Effector CD4-positive, alpha-beta T cell (primary cell): ENCODE data around the gene EXOC6B.

ENCODE experiments used
- DNase-seq: peaks from one replicate; pipeline ENCODE4 v3.0.0-alpha.2; 2020

The EXOC6B gene

DNA sequence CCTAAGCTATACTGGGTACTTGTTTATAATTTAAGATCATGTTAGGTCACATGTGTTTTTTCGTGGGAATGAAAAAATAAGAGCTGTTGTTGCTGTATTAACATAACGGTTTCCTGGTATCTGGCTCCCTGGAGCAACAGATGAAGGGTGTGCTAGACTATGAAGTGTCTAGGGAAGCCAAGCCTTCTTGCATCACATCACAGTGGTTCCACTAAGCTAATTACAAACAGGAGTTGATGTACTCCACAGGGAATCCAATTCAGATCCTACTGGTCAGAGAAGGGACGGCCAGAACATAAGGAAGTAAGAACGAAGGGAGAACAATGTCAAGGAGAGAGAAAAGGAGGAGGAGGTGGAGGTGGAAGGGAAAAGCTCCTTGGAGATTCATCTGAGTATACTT is 485.2 kb downstream of the EXOC6B start:
- no peak for DNase-seq

DNA sequence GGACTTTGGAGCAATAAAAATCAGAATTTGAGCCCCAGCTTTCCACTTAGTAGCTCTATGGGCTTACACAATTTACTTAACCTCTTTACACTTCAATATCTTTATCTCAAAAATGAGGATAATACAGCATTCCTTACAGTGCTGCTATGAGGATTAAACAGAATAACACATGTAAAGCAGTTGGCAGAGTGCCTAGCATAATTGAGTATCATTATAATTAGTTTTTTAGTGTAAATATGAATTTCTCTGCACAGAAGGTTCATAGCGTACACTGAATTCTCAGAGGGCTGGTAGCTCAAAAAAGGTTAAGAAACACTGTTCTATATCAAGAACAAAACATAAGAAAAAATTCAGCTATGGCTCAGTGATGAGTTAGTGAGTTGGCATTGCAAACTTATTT is 487.8 kb downstream of the EXOC6B start:
- no peak for DNase-seq

- DNase-seq: no peak
Observed at GRCh38 chr2:72332720-72333119, 493.1 kb downstream of the EXOC6B start.

GRCh38 chr2:72330652-72331051 is 495.2 kb downstream of the EXOC6B start:
- no peak for DNase-seq

DNA sequence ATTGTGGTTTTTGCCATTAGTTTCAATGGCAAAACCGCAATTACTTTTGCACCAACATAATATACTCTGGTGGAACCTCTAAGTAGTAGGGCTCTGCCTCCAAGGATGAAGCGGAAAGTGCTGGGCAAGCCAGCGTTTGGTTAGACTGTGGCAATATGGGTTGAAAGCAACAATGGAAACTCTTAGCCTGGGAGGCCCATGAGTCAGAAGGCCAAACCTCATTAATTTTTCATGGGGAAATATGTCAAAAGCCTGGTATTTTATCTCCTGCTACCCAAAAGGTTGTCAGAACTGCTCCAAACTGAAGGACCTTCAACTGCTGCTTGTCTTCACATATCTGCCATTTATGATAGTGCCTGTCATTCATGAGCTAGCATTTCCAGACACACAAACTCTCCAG is 499.1 kb downstream of the EXOC6B start:
- no peak for DNase-seq

DNA sequence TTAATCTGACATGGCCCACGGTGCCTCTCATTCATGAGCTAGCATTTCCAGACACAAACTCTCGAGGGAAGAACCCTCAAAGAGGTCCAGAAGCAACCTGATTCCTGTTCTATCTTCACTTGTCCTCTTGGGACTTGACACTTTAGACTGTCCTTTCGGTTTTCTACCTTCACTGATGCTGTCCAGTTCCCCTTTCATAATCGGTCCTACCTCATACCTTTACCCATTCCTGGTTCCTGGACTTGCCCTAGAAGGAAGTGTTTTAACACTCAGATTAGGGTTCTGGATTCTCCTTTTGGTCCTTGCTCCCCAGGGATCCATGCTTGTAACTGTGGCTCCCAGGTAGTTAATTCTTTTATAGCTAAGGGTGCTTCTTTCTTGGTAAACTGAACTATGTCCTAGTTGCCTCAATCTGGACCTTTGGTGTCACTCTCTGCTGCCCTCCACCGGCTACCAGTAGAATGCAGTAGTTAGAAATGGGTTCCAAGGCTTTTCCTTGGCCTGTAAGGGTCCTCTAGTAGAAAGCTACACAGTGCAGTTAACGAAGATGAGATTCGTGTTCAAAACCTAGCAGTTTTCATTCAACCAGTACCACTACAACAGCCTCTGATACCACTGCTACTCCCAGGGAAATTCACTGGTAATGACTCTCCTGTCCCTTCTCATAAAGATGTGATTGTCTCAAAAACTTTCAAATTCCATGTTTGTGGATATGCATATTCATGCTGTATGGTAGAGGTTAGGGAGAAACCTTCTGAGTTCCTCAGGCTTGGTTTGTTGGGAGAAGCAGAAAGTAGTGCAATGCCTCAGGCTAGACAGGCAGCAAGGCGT is 500.0 kb downstream of the EXOC6B start:
- DNase-seq: no peak

DNA sequence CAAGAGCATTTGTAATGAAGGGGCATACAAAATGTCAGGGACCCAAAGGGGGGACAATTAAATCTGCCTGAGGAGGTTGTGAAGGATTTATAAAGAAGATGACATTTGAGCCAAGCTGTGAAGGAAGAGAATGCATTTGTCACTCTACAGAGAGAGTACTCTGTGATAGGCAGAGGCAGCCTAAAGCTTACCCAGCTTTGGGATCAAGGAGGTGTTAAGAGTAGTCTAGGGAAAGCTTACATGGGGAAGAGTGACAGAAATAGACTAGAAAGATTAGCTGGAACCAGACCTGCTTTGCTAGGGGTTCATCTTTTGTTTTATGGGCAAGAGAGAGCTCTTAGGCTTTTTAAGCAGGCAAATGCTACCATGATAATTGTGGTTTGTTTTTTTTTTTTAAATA is 509.1 kb downstream of the EXOC6B start:
- no peak for DNase-seq

DNA sequence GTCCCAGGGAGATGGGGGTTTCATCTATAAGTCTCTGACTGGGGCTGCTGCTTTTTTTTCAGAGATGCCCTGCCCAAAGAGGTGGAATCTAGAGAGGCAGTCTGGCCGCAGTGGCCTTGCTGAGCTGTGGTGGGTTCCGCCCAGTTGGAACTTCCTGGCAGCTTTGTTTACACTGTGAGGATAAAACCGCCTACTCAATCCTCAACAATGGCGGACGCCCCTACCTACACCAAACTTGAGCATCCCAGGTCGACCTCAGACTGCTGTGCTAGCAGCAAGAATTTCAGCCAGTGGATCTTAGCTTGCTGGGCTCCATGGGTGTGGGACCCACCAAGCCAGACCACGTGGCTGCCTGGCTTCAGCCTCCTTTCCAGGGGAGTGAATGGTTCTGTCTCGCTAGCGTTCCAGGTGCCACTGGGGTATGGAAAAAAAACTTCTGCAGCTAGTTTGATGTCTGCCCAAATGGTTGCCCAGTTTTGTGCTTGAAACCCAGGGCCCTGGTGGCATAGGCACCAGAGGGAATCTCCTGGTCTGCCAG is 525.6 kb downstream of the EXOC6B start:
- no peak for DNase-seq

DNA sequence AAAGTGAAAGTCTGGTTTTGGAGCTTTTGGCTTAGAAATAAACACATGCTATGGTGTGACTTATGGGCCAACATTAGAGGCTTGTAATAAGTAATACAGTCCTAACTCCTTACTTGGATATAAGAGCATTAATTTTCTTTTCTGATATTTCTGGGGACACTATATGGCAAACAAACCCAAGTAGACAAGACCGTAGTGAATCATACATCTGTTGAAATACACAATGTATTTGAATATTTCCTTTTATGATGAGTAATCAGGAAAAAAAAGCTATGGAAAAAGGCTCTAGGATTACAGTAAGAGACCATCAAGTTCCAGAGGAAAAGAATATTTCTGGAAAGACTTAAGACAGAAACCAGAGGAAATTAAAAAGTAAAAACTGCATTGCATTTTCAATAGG is 532.2 kb downstream of the EXOC6B start:
- no peak for DNase-seq

GRCh38 chr2:72292433-72292832 is 533.4 kb downstream of the EXOC6B start:
- no peak for DNase-seq

- no peak for DNase-seq
Observed at GRCh38 chr2:72291059-72291458, 534.8 kb downstream of the EXOC6B start.

DNA sequence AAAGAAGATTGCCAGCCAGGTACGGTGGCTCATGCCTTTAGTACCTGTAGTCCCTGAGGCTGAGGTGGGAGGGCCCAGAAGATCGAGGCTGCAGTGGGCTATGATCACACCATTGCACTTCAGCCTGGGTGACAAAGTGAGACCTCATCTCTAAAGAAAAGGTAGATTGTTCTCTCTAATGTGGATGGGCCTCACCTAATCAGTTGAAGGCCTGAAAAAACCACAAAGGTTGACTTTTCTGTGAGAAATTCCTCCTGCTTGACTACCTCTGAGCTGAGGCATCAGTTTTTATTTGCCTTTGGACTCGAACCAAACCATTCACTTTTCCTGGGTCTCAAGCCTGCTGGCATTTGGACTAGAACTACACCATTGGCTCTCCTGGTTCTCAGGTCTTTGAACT is 536.1 kb downstream of the EXOC6B start:
- no peak for DNase-seq

DNA sequence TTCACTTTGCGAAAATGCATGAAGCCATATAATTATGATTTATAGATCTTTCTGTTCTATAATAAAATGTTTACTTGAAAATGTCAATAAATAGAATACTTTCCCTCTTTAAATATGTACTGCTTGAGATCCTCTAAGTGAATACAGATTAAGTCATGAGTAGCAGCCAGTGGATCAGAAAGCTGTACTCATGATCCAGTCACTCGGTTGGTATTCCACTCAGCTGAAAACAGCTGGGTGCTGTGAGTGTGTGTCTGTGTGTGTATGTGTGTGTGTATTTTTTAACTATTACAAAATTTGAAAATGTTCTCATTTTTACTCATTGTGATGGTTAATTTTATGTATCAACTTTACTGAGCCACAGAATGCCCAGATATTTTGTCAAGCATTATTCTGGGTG is 536.5 kb downstream of the EXOC6B start:
- no peak for DNase-seq

DNA sequence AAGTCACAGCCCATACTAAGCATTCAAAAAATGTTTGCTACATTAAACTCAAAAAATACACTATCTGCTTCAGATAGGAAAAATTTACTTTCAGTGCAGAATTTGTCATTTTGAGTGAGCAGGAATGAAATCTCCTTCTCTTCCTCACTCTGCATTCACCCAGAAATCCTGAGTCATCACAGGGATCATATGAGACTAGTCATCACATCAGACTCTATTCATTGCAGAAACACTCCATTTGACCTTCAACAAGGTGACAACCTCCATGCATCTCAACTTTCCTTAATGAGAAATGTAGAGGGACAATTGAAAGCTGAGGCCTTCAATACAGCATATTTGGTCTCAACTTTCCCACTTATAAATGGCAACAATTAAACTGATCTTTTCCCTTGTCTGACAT is 547.8 kb downstream of the EXOC6B start:
- DNase-seq: no peak

DNA sequence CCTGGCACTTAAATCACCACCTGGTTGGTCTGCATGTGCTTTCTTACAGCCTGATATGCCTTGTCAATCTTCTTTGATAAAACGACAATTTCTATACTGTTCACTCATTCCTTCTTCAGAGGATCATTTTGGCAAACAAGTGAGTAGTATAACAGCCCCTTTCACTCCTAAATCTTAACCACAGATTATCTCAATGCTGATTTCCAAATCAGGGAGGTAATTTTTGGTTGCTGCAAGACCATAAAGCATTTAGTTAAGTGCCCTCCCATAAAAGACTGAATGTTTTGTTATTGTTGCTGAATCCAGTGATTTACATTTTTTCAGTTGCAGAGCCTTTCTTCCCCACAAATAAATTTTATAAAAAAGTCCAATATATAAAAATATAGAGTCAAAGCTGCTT is 549.0 kb downstream of the EXOC6B start:
- DNase-seq: no peak

DNA sequence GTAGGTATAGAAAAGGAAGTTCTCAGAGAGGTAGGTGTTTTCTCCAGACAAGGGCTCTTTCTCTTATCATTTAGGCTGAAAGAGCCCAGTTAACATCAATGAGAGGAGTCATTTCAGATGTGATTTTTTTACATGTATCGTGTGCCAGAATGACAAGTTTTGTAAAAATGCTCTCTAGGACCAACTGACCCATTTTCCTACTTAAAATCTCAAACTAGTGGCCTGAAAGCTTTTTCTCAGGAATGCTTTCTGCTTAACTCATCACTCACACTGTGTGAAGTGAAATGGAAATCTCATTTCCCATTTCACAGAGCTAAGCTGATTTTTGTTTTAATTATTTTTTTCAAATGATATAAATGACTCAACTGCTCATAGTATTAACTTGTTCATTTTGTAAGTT is 549.5 kb downstream of the EXOC6B start:
- DNase-seq: no peak

GRCh38 chr2:72275084-72275483 is 550.7 kb downstream of the EXOC6B start:
- no peak for DNase-seq

DNA sequence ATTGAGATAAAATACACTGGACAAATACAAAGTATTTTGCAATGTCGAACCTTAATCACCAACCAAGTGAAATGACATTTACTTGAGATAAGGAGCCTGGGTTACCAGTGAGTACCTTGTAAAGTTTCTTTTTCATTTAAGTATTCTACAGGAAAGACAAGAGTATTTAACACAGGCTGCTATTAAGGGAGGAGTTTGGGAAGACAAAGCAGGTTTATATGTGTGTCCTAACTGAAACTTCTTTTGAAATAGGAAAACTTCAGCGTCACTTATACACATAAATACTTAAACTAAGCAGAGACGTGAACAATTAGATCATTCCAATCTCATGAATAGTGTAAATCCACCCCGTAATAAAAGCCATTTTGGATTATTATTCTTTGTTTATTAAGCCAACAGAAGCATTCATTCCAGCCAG is 551.4 kb downstream of the EXOC6B start:
- DNase-seq: no peak

GRCh38 chr2:72273384-72273783 is 552.4 kb downstream of the EXOC6B start:
- DNase-seq: no peak

DNA sequence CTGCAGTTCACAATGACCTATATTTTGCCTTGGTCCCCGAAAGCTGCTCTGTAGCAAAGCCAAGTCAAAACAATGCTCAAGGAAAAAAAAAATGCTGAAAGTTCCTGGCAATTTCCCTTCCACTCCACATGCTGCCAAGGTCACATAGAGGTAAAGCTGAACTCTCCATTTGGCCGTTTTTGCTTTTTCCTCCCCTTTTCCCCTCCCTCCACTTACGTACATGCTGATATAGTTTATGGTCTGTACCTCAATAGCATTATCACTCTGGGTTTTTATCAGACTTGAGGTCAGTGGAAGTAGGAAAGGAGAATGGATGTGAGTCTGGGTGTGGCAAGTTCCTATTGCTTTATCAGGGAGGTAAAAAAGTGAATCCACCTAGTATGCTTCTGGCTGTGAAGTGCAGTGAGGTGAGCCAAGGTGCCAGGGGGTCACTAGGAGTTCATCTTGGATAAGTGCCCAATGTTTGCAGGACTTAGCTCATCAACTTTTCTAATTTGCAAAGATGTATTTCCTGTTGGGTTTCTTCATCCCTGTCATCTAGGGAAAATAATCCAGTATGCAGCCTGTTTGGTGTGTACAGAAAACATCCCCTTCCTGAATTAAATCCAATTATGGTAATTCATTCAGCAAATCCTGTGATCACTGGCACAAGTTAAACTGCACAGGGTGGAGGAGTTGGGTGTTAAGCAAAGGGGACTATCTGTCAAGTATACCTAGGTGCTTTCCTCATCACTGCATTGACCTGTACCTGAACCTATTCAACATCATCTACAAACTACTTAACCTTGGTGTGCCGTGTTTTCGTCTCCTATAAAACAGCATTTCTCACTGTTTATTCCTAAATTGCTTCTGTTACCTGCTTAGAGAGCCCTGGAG is 553.8 kb downstream of the EXOC6B start:
- DNase-seq: no peak

DNA sequence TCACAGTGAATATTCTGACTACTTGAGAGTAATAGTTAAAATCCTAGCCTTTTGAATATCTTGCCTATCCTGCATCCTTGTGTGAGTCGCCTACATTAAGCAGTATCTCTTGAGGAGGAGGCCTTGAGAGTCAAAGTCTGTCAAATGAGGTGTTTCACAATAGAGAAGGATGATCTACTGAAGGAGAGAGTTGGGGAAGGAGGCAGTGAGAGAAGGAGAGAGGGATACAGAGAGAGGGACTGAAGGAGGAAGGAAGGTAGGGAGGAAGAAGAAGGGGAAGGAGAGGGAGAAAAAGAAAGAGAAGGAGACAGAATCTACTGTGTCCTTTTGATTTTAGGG is 554.6 kb downstream of the EXOC6B start:
- no peak for DNase-seq

DNA sequence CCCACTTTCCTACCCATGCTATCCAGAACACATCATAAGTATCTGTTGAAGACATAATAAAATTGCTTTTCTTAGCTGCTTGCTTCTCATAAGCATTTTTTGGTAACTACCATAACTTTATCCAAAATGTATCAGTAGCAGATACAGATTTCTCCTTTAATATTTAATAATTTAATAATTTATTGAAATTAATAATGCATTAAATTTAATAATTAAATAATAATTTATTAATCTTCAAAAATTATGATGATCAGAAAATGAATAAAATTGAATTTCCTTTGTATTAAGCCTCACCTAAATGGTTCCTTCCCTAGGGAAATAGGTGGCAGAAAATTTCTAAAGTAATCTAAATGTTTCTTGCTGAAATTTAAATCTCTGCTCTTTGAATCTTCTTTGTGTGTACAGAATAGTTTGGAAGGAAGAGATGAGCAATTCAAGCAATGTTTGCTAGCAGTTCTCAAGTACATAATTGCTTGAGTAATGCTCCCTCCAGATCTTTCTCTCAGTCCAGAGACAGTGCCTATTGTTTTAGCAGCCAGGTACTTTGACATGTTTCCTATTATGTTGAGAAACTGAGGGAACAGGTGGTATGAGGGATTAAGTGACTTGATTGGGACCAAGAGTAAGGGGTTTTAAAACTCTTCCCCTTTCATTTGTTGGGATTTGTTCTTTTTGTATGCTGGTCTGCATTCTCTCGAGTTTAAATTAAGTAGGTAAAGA is 555.1 kb downstream of the EXOC6B start:
- no peak for DNase-seq

DNA sequence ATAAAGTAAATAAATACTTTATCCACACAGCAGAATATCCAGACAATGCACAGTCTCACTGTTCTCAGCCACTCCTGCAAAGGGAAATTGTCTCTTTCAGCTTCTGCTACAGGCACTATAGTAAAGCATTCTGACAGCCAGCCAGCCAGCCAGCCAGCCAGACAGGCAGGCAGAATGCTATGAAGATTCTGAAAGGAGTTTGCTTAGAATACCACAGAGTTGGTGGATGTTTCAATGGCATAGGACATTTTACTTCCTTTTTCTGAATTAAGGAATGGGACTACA is 562.1 kb downstream of the EXOC6B start:
- DNase-seq: no peak
